SK-N-MC (cell line): Measurements from ENCODE around the gene HTRA1.

Source experiments
- EZH2 ChIP-seq: fragments of 200-600 bp; sonication (generic); IDR thresholded peaks from one replicate; pipeline ENCODE4 v1.6.1; 2017; ENCODE audit warnings: antibody characterized with exemption
- POLR2AphosphoS5 ChIP-seq: IDR thresholded peaks from 2 replicates; pipeline ENCODE4 v1.6.1; 2012; ENCODE audit warnings: mild to moderate bottlenecking, low read depth, low read length, borderline replicate concordance

DNA sequence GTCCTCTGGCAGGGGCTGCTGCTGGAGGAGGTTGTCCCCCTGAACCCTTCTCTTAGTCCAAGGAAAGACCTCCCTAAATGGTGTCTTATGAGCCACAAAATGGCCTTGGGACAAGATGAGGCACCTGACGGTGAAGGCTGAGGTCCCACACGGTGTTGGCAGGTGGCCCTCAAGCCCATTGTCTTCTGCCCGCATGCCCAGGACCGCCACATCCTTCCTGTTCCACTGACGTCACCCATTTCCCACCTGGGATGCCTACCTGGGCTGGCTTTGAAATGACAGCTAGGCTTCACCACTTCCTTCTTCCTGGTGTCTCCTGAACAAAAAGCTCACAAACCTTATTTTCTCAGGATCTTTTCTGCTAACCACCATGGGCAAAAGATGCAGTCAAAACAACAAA is 97.1 kb downstream of the HTRA1 start:
- TF ChIP-seq POLR2AphosphoS5 (no peak), EZH2 (no peak)
